Type B pancreatic cell (in vitro differentiated cells): Measurements from ENCODE around the gene RAD9A. TPM values are rescaled to one million over a fixed set of nuclear protein-coding genes. Genes with fewer than 3 reads are reported as not detected.

ENCODE experiments used
- DNase-seq: peaks from one replicate; pipeline ENCODE4 v3.0.0; 2021; ENCODE audit warnings: mixed read lengths; ENCODE audit not compliant: unreplicated experiment; ENCODE audit errors: extremely low spot score
- H3K27ac Mint-ChIP-seq: 2 replicates; pipeline ENCODE4 v1.8.0; 2021; ENCODE audit warnings: mild to moderate bottlenecking, mixed read lengths
- H3K27me3 Mint-ChIP-seq: 2 replicates; pipeline ENCODE4 v1.8.0; 2021; ENCODE audit warnings: mixed read lengths
- H3K36me3 Mint-ChIP-seq: 2 replicates; pipeline ENCODE4 v1.8.0; 2021; ENCODE audit warnings: mixed read lengths
- H3K4me1 Mint-ChIP-seq: one replicate; pipeline ENCODE4 v1.8.0; 2021; ENCODE audit warnings: mixed read lengths; ENCODE audit not compliant: unreplicated experiment
- H3K4me3 Mint-ChIP-seq: 2 replicates; pipeline ENCODE4 v1.8.0; 2021; ENCODE audit warnings: mild to moderate bottlenecking, mixed read lengths
- H3K9me3 Mint-ChIP-seq: 2 replicates; pipeline ENCODE4 v1.8.0; 2021; ENCODE audit warnings: mixed read lengths
- CTCF ChIP-seq: fragments of 200-600 bp; sonication (generic); conservative IDR thresholded peaks from 2 replicates; pipeline ENCODE4 v1.5.0; 2021; ENCODE audit warnings: antibody characterized with exemption, mild to moderate bottlenecking
- total RNA-seq: library from RNA; stranded (reverse); gene quantifications from 2 replicates; pipeline ENCODE4 v1.2.1, GENCODE V29; 2021; ENCODE audit warnings: low replicate concordance

Gene RAD9A
- total RNA-seq, 1 donor from 2014 or later = 41.2 TPM

- no peak overlapping the region for H3K27ac Mint-ChIP-seq
- peaks cover 4% of the 10 kb centered on the region for H3K36me3 Mint-ChIP-seq
- DNase-seq = no peak
- no peak for TF ChIP-seq CTCF
- peaks cover 8% of the 10 kb centered on the region for H3K27me3 Mint-ChIP-seq
- H3K4me1 Mint-ChIP-seq = peaks cover 36% of the 10 kb centered on the region
- H3K9me3 Mint-ChIP-seq = no peaks in the 10 kb centered on the region
- peak overlapping the region; percentile 6 for H3K4me3 Mint-ChIP-seq
These were observed 23.2 kb upstream of the RAD9A start for GRCh38 chr11:67368621-67369020.

- DNase-seq = no peak
- peaks cover 40% of the 10 kb centered on the region for H3K4me1 Mint-ChIP-seq
- TF ChIP-seq CTCF = no peak
- H3K36me3 Mint-ChIP-seq = peaks cover 4% of the 10 kb centered on the region
- H3K4me3 Mint-ChIP-seq = no peak overlapping the region
- H3K9me3 Mint-ChIP-seq = no peaks in the 10 kb centered on the region
- H3K27ac Mint-ChIP-seq = peak overlapping the region; percentile 67
- H3K27me3 Mint-ChIP-seq = peaks cover 12% of the 10 kb centered on the region
These were observed 22.5 kb upstream of the RAD9A start for GRCh38 chr11:67369275-67369674.

- Mint-ChIP-seq H3K4me1 (peaks cover 45% of the 10 kb centered on the region), H3K4me3 (peak overlapping the region; percentile 68), H3K27ac (peak overlapping the region; percentile 67), H3K9me3 (no peaks in the 10 kb centered on the region), H3K27me3 (peaks cover 17% of the 10 kb centered on the region), H3K36me3 (peaks cover 4% of the 10 kb centered on the region)
- DNase-seq = no peak
- no peak for TF ChIP-seq CTCF
These were observed 21.9 kb upstream of the RAD9A start for GRCh38 chr11:67369801-67370284.

GRCh38 chr11:67370351-67371076 lies 21.3 kb upstream of the RAD9A start:
- DNase-seq = no peak
- peaks cover 4% of the 10 kb centered on the region for H3K36me3 Mint-ChIP-seq
- no peaks in the 10 kb centered on the region for H3K9me3 Mint-ChIP-seq
- H3K27me3 Mint-ChIP-seq = peaks cover 19% of the 10 kb centered on the region
- peak overlapping the region; percentile 78 for H3K4me3 Mint-ChIP-seq
- H3K27ac Mint-ChIP-seq = peak overlapping the region; percentile 86
- TF ChIP-seq CTCF = no peak
- peaks cover 43% of the 10 kb centered on the region for H3K4me1 Mint-ChIP-seq

GRCh38 chr11:67371189-67371910 lies 20.4 kb upstream of the RAD9A start:
- peak overlapping the region; percentile 88 for H3K4me3 Mint-ChIP-seq
- no peaks in the 10 kb centered on the region for H3K9me3 Mint-ChIP-seq
- H3K27me3 Mint-ChIP-seq = peaks cover 25% of the 10 kb centered on the region
- H3K27ac Mint-ChIP-seq = peak overlapping the region; percentile 87
- no peak for DNase-seq
- no peaks in the 10 kb centered on the region for H3K36me3 Mint-ChIP-seq
- peak; percentile 64 for TF ChIP-seq CTCF
- H3K4me1 Mint-ChIP-seq = peaks cover 36% of the 10 kb centered on the region
